K562 (cell line): ENCODE measurements around the gene BEND6. TPM values are rescaled to one million over a fixed set of nuclear protein-coding genes. Genes with fewer than 3 reads are reported as not detected.

Experiments used
- HLTF ChIP-seq: fragments of 450-650 bp; IDR thresholded peaks from 2 replicates; pipeline ENCODE4 v1.6.1; 2016
- LEF1 ChIP-seq: fragments of 450-650 bp; IDR thresholded peaks from 2 replicates; pipeline ENCODE4 v1.6.1; 2016; ENCODE audit warnings: mild to moderate bottlenecking
- RBM14 ChIP-seq: fragments of 200-400 bp; formaldehyde crosslinking; IDR thresholded peaks from 2 replicates; pipeline ENCODE4 v1.6.1; 2018; ENCODE audit warnings: low read depth, mild to moderate bottlenecking, low read length, moderate library complexity, borderline replicate concordance; ENCODE audit not compliant: insufficient read depth
- SRSF3 ChIP-seq: fragments of 200-400 bp; formaldehyde crosslinking; IDR thresholded peaks from 2 replicates; pipeline ENCODE4 v1.6.1; 2016; ENCODE audit warnings: mild to moderate bottlenecking, low read length, moderate library complexity; ENCODE audit not compliant: insufficient read depth
- ZC3H8 ChIP-seq: fragments of 450-650 bp; IDR thresholded peaks from 2 replicates; pipeline ENCODE4 v1.6.1; 2017
- ZNF511 ChIP-seq: sonication (generic); formaldehyde crosslinking; IDR thresholded peaks from 2 replicates; pipeline ENCODE4 v1.8.0; 2022; ENCODE audit warnings: mild to moderate bottlenecking, missing genetic modification reagents
- polyA plus RNA-seq, 8 experiments: library from polyadenylated mRNA; depleted of rRNA in 4 of 8; stranded (reverse) in 5 of 8; unstranded in 3 of 8; fragments of >200 nt; fragmentation: Nextera tagmentation in 2 of 8; fragmentation: Illumina TruSeq in 1 of 8; extraction: Ambion mirVana in 2 of 8; extraction: Trizol in 1 of 8; gene quantifications; 2 replicates each; pipeline versions ENCODE4 v1.2.1 to v1.2.3, GENCODE V29; 2011 to 2014; ENCODE audit warnings: inconsistent platforms in 1 of 8, missing spikeins in 1 of 8
- total RNA-seq, 7 experiments: library from RNA; depleted of rRNA in 6 of 7; stranded (reverse); fragments of >200 nt in 6 of 7; fragmentation: Illumina TruSeq in 2 of 7; extraction: Trizol in 2 of 7; gene quantifications; 2 replicates each; pipeline versions ENCODE4 v1.2.1 to v1.2.3, GENCODE V29; 2011 to 2021; ENCODE audit warnings: low replicate concordance in 1 of 7
- TF ChIP-seq, protein P1 (sequence below): fragments of 450-650 bp; IDR thresholded peaks from 2 replicates; pipeline ENCODE4 v1.6.1; 2016; ENCODE audit warnings: borderline replicate concordance
- TF ChIP-seq, protein P2 (sequence below): fragments of 450-650 bp; IDR thresholded peaks from 2 replicates; pipeline ENCODE4 v1.6.1; 2018; ENCODE audit warnings: mild to moderate bottlenecking, low read depth; ENCODE audit not compliant: partially characterized antibody
- TF ChIP-seq, protein P3 (sequence below), 2 experiments: fragments of 450-650 bp; IDR thresholded peaks; 2 replicates each; pipeline ENCODE4 v1.6.1; 2016; ENCODE audit warnings: mild to moderate bottlenecking in 2 of 2, borderline replicate concordance in 1 of 2, low read depth in 1 of 2, moderate library complexity in 1 of 2
- TF ChIP-seq, protein P4 (sequence below): sonication (generic); formaldehyde crosslinking; IDR thresholded peaks from 2 replicates; pipeline ENCODE4 v1.8.1; 2022; ENCODE audit warnings: missing genetic modification reagents

The BEND6 gene
- total and polyA plus RNA-seq, 9 of the 15 experiments (the other 6 are each of a cell fraction or from before 2014, with no cell fraction given), result 0.37 to 4.0 (median 1.1) TPM

- TF ChIP-seq, protein P1, sequence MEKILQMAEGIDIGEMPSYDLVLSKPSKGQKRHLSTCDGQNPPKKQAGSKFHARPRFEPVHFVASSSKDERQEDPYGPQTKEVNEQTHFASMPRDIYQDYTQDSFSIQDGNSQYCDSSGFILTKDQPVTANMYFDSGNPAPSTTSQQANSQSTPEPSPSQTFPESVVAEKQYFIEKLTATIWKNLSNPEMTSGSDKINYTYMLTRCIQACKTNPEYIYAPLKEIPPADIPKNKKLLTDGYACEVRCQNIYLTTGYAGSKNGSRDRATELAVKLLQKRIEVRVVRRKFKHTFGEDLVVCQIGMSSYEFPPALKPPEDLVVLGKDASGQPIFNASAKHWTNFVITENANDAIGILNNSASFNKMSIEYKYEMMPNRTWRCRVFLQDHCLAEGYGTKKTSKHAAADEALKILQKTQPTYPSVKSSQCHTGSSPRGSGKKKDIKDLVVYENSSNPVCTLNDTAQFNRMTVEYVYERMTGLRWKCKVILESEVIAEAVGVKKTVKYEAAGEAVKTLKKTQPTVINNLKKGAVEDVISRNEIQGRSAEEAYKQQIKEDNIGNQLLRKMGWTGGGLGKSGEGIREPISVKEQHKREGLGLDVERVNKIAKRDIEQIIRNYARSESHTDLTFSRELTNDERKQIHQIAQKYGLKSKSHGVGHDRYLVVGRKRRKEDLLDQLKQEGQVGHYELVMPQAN, result 0 out of 2 replicates have a peak, but pooled peaks have one; percentile 59
- TF ChIP-seq RBM14, result no peak
- TF ChIP-seq ZNF511 (CRISPR knock-in tag), result 0 out of 2 replicates have a peak, but pooled peaks have one; percentile 35
- TF ChIP-seq ZC3H8, result no peak
- no peak for TF ChIP-seq LEF1
- TF ChIP-seq HLTF, result no peak
- TF ChIP-seq, protein P2, sequence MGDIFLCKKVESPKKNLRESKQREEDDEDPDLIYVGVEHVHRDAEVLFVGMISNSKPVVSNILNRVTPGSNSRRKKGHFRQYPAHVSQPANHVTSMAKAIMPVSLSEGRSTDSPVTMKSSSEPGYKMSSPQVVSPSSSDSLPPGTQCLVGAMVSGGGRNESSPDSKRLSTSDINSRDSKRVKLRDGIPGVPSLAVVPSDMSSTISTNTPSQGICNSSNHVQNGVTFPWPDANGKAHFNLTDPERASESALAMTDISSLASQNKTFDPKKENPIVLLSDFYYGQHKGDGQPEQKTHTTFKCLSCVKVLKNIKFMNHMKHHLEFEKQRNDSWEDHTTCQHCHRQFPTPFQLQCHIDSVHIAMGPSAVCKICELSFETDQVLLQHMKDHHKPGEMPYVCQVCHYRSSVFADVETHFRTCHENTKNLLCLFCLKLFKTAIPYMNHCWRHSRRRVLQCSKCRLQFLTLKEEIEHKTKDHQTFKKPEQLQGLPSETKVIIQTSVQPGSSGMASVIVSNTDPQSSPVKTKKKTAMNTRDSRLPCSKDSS, result no peak
- TF ChIP-seq, protein P3, sequence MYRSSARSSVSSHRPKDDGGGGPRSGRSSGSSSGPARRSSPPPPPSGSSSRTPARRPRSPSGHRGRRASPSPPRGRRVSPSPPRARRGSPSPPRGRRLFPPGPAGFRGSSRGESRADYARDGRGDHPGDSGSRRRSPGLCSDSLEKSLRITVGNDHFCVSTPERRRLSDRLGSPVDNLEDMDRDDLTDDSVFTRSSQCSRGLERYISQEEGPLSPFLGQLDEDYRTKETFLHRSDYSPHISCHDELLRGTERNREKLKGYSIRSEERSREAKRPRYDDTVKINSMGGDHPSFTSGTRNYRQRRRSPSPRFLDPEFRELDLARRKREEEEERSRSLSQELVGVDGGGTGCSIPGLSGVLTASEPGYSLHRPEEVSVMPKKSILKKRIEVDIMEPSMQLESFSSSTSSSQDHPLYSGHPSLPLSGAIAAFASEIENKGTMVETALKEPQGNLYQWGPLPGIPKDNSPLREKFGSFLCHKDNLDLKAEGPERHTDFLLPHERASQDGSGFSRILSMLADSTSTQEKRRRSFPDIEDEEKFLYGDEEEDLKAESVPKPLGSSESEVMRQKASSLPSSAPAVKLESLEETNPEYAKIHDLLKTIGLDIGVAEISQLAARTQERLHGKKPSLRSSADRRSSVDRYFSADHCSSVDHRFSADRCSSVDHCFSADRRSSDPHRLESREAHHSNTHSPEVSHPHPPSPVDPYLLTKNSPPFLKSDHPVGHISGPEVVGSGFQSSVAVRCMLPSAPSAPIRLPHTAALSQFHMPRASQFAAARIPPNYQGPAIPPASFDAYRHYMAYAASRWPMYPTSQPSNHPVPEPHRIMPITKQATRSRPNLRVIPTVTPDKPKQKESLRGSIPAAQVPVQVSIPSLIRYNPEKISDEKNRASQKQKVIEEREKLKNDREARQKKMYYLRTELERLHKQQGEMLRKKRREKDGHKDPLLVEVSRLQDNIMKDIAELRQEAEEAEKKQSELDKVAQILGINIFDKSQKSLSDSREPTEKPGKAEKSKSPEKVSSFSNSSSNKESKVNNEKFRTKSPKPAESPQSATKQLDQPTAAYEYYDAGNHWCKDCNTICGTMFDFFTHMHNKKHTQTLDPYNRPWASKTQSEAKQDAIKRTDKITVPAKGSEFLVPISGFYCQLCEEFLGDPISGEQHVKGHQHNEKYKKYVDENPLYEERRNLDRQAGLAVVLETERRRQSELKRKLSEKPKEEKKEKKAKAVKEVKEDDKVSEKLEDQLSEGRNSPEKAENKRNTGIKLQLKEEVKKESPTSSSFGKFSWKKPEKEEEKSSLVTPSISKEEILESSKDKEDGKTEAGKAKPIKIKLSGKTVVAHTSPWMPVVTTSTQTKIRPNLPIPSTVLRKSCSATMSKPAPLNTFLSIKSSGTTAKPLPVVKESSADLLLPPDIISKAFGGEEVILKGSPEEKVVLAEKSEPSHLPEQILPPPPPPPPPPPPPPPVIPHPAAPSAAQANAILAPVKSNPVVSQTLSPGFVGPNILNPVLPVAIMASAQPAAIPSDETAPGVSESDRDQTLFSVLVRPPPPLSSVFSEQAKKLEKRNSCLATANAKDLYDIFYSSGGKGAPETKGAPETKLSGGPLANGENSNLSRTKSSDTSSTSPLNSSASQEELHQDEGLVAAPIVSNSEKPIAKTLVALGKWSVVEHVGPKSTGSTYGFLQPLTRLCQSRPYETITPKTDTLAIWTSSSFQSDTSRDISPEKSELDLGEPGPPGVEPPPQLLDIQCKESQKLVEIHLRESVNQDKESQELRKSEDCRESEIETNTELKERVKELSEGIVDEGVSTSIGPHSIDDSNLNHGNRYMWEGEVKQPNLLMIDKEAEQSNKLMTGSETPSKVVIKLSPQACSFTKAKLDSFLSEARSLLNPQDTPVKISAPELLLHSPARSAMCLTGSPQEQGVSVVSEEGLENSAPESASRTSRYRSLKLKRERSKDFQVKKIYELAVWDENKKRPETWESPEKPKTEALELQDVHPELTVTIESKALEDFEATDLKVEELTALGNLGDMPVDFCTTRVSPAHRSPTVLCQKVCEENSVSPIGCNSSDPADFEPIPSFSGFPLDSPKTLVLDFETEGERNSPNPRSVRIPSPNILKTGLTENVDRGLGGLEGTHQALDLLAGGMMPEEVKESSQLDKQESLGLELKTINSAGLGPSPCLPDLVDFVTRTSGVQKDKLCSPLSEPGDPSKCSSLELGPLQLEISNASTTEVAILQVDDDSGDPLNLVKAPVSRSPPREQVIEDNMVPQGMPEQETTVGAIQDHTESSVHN (IDR thresholded peaks at IDR 0.05; ENCODE audit: borderline replicate concordance in 1 of 2, low read depth in 1 of 2), result no peak
- TF ChIP-seq SRSF3, result no peak
- TF ChIP-seq, protein P4, sequence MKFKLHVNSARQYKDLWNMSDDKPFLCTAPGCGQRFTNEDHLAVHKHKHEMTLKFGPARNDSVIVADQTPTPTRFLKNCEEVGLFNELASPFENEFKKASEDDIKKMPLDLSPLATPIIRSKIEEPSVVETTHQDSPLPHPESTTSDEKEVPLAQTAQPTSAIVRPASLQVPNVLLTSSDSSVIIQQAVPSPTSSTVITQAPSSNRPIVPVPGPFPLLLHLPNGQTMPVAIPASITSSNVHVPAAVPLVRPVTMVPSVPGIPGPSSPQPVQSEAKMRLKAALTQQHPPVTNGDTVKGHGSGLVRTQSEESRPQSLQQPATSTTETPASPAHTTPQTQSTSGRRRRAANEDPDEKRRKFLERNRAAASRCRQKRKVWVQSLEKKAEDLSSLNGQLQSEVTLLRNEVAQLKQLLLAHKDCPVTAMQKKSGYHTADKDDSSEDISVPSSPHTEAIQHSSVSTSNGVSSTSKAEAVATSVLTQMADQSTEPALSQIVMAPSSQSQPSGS, result no peak
These were observed 556 bp downstream of the BEND6 start (continued) for GRCh38 chr6:56955171-56956155.
